GM18507 (cell line): Measurements from ENCODE around the gene ZNF136.
A peak's percentile ranks its signal among the peaks of the same experiment; 100 is the strongest.

Experiments used
- DNase-seq: peaks from one replicate; pipeline ENCODE4 v3.0.0; 2011; ENCODE audit warnings: low read depth; ENCODE audit not compliant: insufficient read length; ENCODE audit errors: extremely low spot score
- FAIRE-seq: peaks from 2 replicates; lab custom pipeline; 2011; peaks lifted over from hg19 to GRCh38; lab: Jason Lieb, UNC

The ZNF136 gene

GRCh38 chr19:12162882-12163806 lies at the start of gene ZNF136:
ZNF136 (plus strand) TSS chr19:12163096; CDS start chr19:12163204, 108 bp downstream.
- FAIRE-seq (peak; percentile 96), DNase-seq (peak; percentile 97)

- FAIRE-seq (no peak), DNase-seq (no peak)
Observed at GRCh38 chr19:12113121-12113520, 49.8 kb upstream of the ZNF136 start.

- FAIRE-seq, result no peak
- DNase-seq, result no peak
Observed at GRCh38 chr19:12117201-12117970, 45.5 kb upstream of the ZNF136 start.

- FAIRE-seq (no peak), DNase-seq (no peak)
Observed at GRCh38 chr19:12126707-12127106, 36.2 kb upstream of the ZNF136 start.

GRCh38 chr19:12133069-12133468 lies 29.8 kb upstream of the ZNF136 start:
- FAIRE-seq (no peak), DNase-seq (no peak)

- DNase-seq, result no peak
- no peak for FAIRE-seq
Observed at GRCh38 chr19:12137221-12137940, 25.5 kb upstream of the ZNF136 start.

- FAIRE-seq (no peak), DNase-seq (no peak)
Observed at GRCh38 chr19:12139269-12139668, 23.6 kb upstream of the ZNF136 start.

- DNase-seq, result peak; percentile 89
- peak; percentile 95 for FAIRE-seq
Observed at GRCh38 chr19:12139885-12140544, 22.9 kb upstream of the ZNF136 start, which contains the start of gene ZNF20. ZNF20 (minus strand) TSS chr19:12140350; CDS start chr19:12140182, 168 bp downstream.

DNA sequence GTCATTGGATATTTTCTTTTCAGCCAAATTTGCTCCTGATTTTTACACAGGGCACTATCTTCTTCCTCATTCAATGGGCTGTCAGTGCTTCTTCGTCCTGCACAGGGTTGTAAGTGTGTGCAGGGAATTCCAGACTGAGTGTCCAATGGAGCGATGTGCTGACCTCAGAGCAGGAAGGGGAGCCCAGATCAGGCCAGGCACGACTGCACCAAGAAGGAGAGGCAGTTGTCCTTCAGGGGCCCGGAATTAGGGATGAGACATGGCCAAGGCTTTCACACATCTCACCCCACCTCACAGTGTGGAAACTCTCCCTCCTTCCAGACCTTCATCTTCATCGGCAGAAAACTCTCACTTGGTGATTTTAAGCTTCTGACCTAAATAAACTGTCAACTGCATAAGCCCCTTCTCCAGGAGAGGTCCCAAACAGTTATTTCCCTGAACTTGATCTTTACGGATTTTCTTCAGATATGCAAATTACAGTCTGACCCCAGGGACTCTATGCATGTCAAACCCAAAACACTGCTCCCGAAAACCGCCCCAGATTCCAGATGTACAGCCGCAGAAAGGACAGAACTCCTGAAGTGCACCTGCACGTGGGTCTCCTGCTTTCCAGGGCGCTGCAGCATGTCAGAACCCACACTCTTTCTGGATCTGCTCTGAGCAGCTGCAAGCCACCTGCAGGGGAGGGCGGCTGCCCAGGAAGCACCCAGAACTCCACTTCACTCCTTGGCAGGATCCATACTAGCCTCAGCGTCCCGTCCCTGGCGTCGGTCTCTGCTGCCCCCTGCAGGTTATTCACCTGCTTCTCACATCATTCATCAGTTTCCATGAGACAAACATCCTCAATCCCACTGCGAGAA lies 22.1 kb upstream of the ZNF136 start:
- peak; percentile 59 for DNase-seq
- peak; percentile 79 for FAIRE-seq

DNA sequence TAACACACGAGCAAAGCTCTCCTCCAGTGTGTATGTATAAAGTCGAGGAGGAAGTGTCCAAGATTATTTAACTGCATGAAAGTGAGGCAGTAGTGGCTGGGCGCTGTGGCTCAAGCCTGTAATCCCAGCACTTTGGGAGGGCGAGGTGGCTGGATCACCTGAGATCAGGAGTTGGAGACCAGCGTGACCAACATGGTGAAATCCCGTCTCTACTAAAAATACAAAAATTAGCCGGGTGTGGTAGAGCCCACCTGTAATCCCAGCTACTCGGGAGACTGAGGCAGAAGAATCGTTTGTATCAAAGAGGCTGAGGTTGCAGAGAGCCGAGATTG lies 21.5 kb upstream of the ZNF136 start:
- no peak for DNase-seq

DNA sequence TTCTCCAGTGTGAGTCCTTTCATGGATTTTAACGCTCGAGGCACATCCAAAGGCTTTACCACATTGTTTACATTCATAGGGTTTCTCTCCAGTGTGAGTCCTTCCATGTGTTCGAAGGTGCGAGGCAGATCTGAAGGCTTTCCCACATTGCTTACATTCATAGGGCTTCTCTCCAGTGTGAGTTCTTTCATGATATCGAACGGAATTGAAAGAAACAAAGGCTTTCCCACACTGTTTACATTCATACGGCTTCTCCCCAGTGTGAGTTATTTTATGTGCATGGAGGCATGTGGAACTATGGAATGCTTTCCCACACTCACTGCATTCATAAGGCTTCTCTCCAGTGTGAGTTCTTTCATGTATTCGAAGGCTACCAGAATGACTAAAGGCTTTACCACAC lies 17.5 kb upstream of the ZNF136 start:
- no peak for FAIRE-seq
- DNase-seq, result no peak

More for the DNA sequence above, 21.5 kb upstream of the ZNF136 start:
- no peak for FAIRE-seq

- DNase-seq, result no peak
- FAIRE-seq, result no peak
Observed at GRCh38 chr19:12155324-12155860, 7.5 kb upstream of the ZNF136 start.

GRCh38 chr19:12156223-12157058 lies 6.5 kb upstream of the ZNF136 start, which contains the start of gene ZNF625:
ZNF625 (minus strand) TSS chr19:12156734; CDS start chr19:12156558, 176 bp downstream.
- DNase-seq (no peak), FAIRE-seq (peak; percentile 86)

- no peak for DNase-seq
- FAIRE-seq, result no peak
Observed at GRCh38 chr19:12159773-12160414, 3.0 kb upstream of the ZNF136 start.

- no peak for DNase-seq
- FAIRE-seq, result no peak
Observed at GRCh38 chr19:12162513-12162881, 399 bp upstream of the ZNF136 start.

DNA sequence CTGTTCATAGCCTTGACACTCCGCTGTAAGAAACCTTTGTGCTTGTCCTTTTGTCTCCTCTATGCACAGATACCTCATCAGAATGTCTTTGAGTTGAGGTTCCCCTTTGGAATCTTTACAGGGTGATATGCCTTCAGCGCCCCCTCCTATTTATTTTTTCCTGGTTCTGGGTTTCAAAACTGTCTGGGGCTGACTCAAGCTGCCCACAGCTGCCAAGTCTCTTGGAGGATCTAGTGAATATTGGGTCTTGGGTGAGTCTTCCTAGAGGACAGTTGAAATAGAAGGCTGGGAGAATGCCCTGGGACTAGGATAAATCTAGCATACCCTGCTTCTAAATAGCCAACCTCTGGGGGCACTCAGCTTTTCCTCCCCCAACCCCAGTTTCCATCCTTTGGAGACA lies 930 bp downstream of the ZNF136 start:
- FAIRE-seq (no peak), DNase-seq (no peak)

DNA sequence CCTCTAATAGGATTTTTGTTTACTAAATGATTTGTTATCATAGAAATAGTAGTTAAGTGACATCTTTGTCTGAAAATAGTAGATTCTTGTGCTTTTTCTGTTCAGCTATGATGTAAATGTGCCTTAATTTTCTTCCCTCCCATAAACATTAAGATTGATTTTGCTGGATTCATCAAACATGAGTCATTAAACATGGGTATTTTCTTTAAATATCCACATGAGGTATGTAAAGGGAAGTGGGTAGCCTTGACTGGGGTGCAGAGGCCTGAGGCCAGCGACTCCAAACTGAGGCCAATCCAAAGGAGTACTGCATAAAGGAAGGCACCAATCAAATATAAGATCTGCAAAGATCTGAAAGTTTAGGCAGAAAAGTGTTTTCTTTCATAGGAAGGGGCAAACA lies 3.7 kb downstream of the ZNF136 start:
- DNase-seq (no peak), FAIRE-seq (no peak)
